Astrocyte (in vitro differentiated cells and primary cell): ENCODE data around the gene AP4E1. TPM values are rescaled to one million over a fixed set of nuclear protein-coding genes. Genes with fewer than 3 reads are reported as not detected.

Source experiments
- DNase-seq: peaks from one replicate; pipeline ENCODE4 v3.0.0-alpha.2; 2010; ENCODE audit warnings: low read depth
- FAIRE-seq: peaks from 2 replicates; lab custom pipeline; 2011; peaks lifted over from hg19 to GRCh38; lab: Jason Lieb, UNC
- H2AFZ ChIP-seq: 2 replicates; pipeline ENCODE4 v1.6.0; 2012; ENCODE audit warnings: low read depth, low read length, inconsistent platforms
- H3K27ac ChIP-seq: 2 replicates; pipeline ENCODE4 v1.5.1; 2011; ENCODE audit warnings: low read depth, low read length, inconsistent platforms
- H3K27me3 ChIP-seq: 2 replicates; pipeline ENCODE4 v1.6.0; 2011; ENCODE audit warnings: low read length, inconsistent platforms; ENCODE audit not compliant: insufficient read depth
- H3K36me3 ChIP-seq: 2 replicates; pipeline ENCODE4 v1.5.1; 2011; ENCODE audit warnings: low read length, inconsistent platforms; ENCODE audit not compliant: insufficient read depth
- H3K4me1 ChIP-seq: 2 replicates; pipeline ENCODE4 v1.5.1; 2011; ENCODE audit warnings: low read length, inconsistent platforms; ENCODE audit not compliant: insufficient read depth
- H3K4me2 ChIP-seq: 2 replicates; pipeline ENCODE4 v1.6.0; 2012; ENCODE audit warnings: low read length, inconsistent platforms
- H3K4me3 ChIP-seq: 2 replicates; pipeline ENCODE4 v1.5.1; 2011; ENCODE audit warnings: low read depth, mild to moderate bottlenecking, low read length, inconsistent platforms; ENCODE audit not compliant: insufficient read depth
- H3K79me2 ChIP-seq: 2 replicates; pipeline ENCODE4 v1.6.0; 2012; ENCODE audit warnings: mild to moderate bottlenecking, low read length, inconsistent platforms; ENCODE audit not compliant: insufficient read depth
- H3K9ac ChIP-seq: 2 replicates; pipeline ENCODE4 v1.6.0; 2012; ENCODE audit warnings: mild to moderate bottlenecking, low read length, inconsistent platforms
- H3K9me3 ChIP-seq: 2 replicates; pipeline ENCODE4 v1.5.1; 2012; ENCODE audit warnings: low read depth, mild to moderate bottlenecking, low read length, inconsistent platforms; ENCODE audit not compliant: insufficient read depth
- H4K20me1 ChIP-seq: 2 replicates; pipeline ENCODE4 v1.6.0; 2012; ENCODE audit warnings: low read length, inconsistent platforms; ENCODE audit not compliant: insufficient read depth
- H3K27ac Mint-ChIP-seq: one replicate; pipeline ENCODE4 v1.8.0; 2021; ENCODE audit warnings: mild to moderate bottlenecking, mixed read lengths; ENCODE audit not compliant: unreplicated experiment
- H3K27me3 Mint-ChIP-seq: one replicate; pipeline ENCODE4 v1.8.0; 2021; ENCODE audit warnings: low read depth, mixed read lengths; ENCODE audit not compliant: unreplicated experiment
- H3K36me3 Mint-ChIP-seq: one replicate; pipeline ENCODE4 v1.8.0; 2021; ENCODE audit warnings: low read depth, mixed read lengths; ENCODE audit not compliant: unreplicated experiment
- H3K4me1 Mint-ChIP-seq: one replicate; pipeline ENCODE4 v1.8.0; 2021; ENCODE audit warnings: low read depth, mixed read lengths; ENCODE audit not compliant: unreplicated experiment
- H3K4me3 Mint-ChIP-seq: one replicate; pipeline ENCODE4 v1.8.0; 2021; ENCODE audit warnings: mild to moderate bottlenecking, moderate library complexity, mixed read lengths; ENCODE audit not compliant: unreplicated experiment
- H3K9me3 Mint-ChIP-seq: one replicate; pipeline ENCODE4 v1.8.0; 2021; ENCODE audit warnings: mild to moderate bottlenecking, mixed read lengths; ENCODE audit not compliant: unreplicated experiment
- EZH2 ChIP-seq: IDR thresholded peaks from 2 replicates; pipeline ENCODE4 v1.6.1; 2012; ENCODE audit warnings: mild to moderate bottlenecking, low read length, inconsistent platforms; ENCODE audit not compliant: insufficient read depth
- total RNA-seq: library from RNA; stranded (reverse); gene quantifications from 2 replicates; pipeline ENCODE4 v1.2.1, GENCODE V29; 2021
- TF ChIP-seq, protein P1 (sequence below): IDR thresholded peaks from 2 replicates; pipeline ENCODE4 v1.5.1; 2011; ENCODE audit warnings: low read depth, mild to moderate bottlenecking, inconsistent platforms, low read length, moderate library complexity; ENCODE audit not compliant: insufficient read depth

The AP4E1 gene
- total RNA-seq, 1 donor from 2014 or later = 16.4 TPM

DNA sequence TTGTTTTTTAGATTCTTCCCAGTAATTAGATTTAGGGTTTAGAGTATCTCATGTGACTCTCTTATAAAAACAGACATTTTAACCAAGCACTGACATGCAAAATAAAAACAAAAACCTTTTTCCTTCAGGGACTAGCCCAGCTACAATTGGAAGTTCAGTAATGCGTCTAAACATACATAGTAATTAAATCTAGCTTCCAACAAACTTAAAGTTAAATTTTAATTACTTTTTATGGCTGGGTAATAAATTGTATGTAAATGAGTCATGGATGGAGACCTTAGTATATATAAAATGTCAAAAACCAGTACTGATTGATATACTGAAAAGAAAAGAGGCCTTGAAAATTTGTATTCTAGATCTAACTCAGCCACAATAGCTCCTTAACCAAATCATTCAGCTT is 43.6 kb upstream of the AP4E1 start:
- Histone ChIP-seq H3K27me3 (no peaks in the 10 kb centered on the region), H3K9me3 (no peaks in the 10 kb centered on the region), H3K79me2 (no peaks in the 10 kb centered on the region), H3K9ac (no peak overlapping the region), H3K27ac (no peak overlapping the region), H3K4me1 (no peaks in the 10 kb centered on the region), H3K36me3 (no peaks in the 10 kb centered on the region), H2AFZ (no peak overlapping the region), H3K4me3 (no peak overlapping the region), H4K20me1 (no peaks in the 10 kb centered on the region), H3K4me2 (no peak overlapping the region)
- H3K36me3 Mint-ChIP-seq = no peaks in the 10 kb centered on the region
- FAIRE-seq = no peak
- no peak overlapping the region for H3K4me3 Mint-ChIP-seq
- no peak overlapping the region for H3K27ac Mint-ChIP-seq
- no peak for DNase-seq
- TF ChIP-seq, protein P1, sequence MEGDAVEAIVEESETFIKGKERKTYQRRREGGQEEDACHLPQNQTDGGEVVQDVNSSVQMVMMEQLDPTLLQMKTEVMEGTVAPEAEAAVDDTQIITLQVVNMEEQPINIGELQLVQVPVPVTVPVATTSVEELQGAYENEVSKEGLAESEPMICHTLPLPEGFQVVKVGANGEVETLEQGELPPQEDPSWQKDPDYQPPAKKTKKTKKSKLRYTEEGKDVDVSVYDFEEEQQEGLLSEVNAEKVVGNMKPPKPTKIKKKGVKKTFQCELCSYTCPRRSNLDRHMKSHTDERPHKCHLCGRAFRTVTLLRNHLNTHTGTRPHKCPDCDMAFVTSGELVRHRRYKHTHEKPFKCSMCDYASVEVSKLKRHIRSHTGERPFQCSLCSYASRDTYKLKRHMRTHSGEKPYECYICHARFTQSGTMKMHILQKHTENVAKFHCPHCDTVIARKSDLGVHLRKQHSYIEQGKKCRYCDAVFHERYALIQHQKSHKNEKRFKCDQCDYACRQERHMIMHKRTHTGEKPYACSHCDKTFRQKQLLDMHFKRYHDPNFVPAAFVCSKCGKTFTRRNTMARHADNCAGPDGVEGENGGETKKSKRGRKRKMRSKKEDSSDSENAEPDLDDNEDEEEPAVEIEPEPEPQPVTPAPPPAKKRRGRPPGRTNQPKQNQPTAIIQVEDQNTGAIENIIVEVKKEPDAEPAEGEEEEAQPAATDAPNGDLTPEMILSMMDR = no peak
- TF ChIP-seq EZH2 = no peak
- H3K9me3 Mint-ChIP-seq = peaks cover 3% of the 10 kb centered on the region
- H3K4me1 Mint-ChIP-seq = no peaks in the 10 kb centered on the region
- H3K27me3 Mint-ChIP-seq = peaks cover 4% of the 10 kb centered on the region

DNA sequence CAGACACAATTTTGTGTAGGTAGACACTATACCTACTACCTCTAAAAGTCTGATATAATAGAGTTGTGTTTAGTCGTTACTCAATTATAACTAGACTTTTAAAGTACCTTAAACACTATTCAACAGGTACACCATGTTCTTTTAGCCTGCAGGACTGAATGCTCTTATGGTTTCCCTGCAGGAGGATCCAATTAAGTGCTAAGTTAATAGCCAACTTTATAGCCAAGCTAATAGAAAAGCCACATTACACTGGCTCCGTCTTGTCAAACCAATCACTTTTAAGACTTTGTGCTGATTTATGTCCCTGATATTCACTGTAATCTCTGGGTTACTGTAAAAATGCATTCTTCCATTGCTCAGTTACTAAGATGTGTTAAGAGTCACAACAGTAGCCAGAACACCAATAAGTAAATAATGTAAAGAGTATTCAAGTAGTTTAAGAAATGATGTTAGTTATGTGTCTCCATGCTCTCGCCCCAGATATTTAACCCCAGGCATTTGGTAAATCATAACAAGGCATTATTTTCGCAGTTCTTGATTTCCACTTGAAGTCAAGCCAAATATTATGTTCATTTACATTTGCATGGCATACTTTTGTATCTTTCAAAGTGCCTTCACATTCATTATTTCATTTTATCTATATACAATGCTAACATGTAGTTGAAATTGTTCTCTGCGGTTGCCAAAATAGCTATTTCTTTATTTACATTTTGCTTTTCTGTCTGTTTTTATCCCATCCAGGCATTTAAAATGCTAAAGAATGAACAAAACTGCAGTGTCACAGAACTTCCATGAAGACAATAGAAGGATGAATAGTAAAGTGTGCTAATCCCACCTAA is 42.7 kb upstream of the AP4E1 start:
- Histone ChIP-seq H3K4me3 (no peak overlapping the region), H3K27me3 (peaks cover 3% of the 10 kb centered on the region), H4K20me1 (no peaks in the 10 kb centered on the region), H3K9ac (no peak overlapping the region), H3K4me1 (no peaks in the 10 kb centered on the region), H3K27ac (no peak overlapping the region), H3K9me3 (no peaks in the 10 kb centered on the region), H3K4me2 (no peak overlapping the region), H3K36me3 (no peaks in the 10 kb centered on the region), H3K79me2 (no peaks in the 10 kb centered on the region), H2AFZ (no peak overlapping the region)
- Mint-ChIP-seq H3K4me3 (no peak overlapping the region), H3K36me3 (no peaks in the 10 kb centered on the region), H3K27ac (no peak overlapping the region), H3K4me1 (no peaks in the 10 kb centered on the region), H3K9me3 (peaks cover 3% of the 10 kb centered on the region), H3K27me3 (peaks cover 7% of the 10 kb centered on the region)
- no peak for FAIRE-seq
- DNase-seq = no peak
- TF ChIP-seq, protein P1 = no peak
- TF ChIP-seq EZH2 = no peak

DNA sequence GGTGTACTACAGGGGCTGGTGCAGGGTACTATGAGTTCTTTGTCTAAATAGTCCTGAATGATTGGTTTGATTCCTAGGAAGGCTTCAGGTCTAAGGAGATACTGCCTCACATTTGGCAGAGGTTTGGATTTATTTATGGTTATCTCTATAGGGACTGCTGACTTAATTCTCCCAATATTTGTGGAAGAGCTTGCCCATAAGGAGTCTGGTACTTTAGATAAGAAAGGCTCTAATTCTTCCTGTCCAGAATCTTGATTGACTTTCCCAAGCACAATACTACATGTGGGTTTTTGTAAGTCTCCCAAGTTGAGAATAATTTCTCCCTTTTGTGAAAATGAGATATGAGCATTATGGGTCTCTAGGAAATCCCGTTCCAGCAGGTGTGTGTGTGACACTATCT is 36.7 kb upstream of the AP4E1 start:
- FAIRE-seq (no peak), DNase-seq (no peak)
- peaks cover 18% of the 10 kb centered on the region for H3K27me3 ChIP-seq
- no peak overlapping the region for H3K27ac ChIP-seq
- H4K20me1 ChIP-seq = no peaks in the 10 kb centered on the region
- peaks cover 16% of the 10 kb centered on the region for H3K27me3 Mint-ChIP-seq
- H2AFZ ChIP-seq = no peak overlapping the region
- TF ChIP-seq, protein P1 = no peak
- TF ChIP-seq EZH2 = no peak
- H3K9me3 Mint-ChIP-seq = peaks cover 1% of the 10 kb centered on the region
- peaks cover 6% of the 10 kb centered on the region for H3K4me1 Mint-ChIP-seq
- no peak overlapping the region for H3K27ac Mint-ChIP-seq
- H3K4me3 ChIP-seq = no peak overlapping the region
- H3K4me3 Mint-ChIP-seq = no peak overlapping the region
- no peaks in the 10 kb centered on the region for H3K9me3 ChIP-seq
- no peaks in the 10 kb centered on the region for H3K79me2 ChIP-seq
- H3K4me2 ChIP-seq = no peak overlapping the region
- no peak overlapping the region for H3K9ac ChIP-seq
- H3K36me3 ChIP-seq = no peaks in the 10 kb centered on the region
- H3K4me1 ChIP-seq = no peaks in the 10 kb centered on the region
- no peaks in the 10 kb centered on the region for H3K36me3 Mint-ChIP-seq
